ENCODE measurements around the gene RANBP17. TPM values are rescaled to one million over a fixed set of nuclear protein-coding genes. Genes with fewer than 3 reads are reported as not detected.

The RANBP17 gene
- total RNA-seq, 2 experiments from 2014 or later = not detected

DNA sequence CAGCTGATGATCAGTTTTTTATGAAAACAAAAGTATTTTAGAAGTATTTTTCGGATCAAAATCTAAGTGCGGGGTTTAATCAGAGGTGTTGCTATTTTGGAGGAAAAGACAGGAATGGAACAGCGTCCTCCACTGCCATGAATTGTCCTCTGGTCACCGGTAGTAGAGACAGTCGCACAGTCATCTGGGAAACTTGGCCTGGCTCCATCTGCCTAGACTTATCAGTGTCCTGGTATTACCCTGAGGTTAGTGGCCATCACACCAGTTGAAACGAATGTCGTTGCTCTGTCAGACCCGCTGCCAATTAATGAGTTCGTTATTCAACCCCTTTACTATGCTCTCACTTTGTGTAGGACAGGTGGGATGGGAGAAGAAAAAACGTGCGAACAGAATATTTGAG lies 455.4 kb downstream of the RANBP17 start:
- POLR2A ChIA-PET = no interaction called here
- no peak overlapping the region for H3K4me3 ChIP-seq (ENCODE audit: low read length)
- Mint-ChIP-seq H3K9me3 (no peaks in the 10 kb centered on the region), H3K4me3 (no peak overlapping the region), H3K27ac (no peak overlapping the region), H3K4me1 (ENCODE audit: low read depth) (peaks cover 13% of the 10 kb centered on the region), H3K27me3 (peaks cover 88% of the 10 kb centered on the region), H3K36me3 (ENCODE audit: low read depth) (no peaks in the 10 kb centered on the region)
- H3K27me3 ChIP-seq (ENCODE audit: control insufficient read depth in 1 of 2, insufficient read depth in 2 of 2, low read length in 2 of 2) = peaks cover 76 to 79% of the 10 kb centered on the region in 2 experiments
- no peak for ATAC-seq (ENCODE audit: poor library complexity)
- TF ChIP-seq CTCF (IDR thresholded peaks at IDR 0.05) = no peak
- no peak for DNase-seq
- intact Hi-C loops (cut with DNase I, micrococcal nuclease) = no loop called here
- peaks cover 30% of the 10 kb centered on the region for H3K4me1 ChIP-seq (ENCODE audit: insufficient read depth, low read length)
- no peaks in the 10 kb centered on the region for H3K36me3 ChIP-seq (ENCODE audit: insufficient read depth, low read length)
- H3K27ac ChIP-seq (ENCODE audit: low read depth in 1 of 2, low read length in 2 of 2) = no peak overlapping the region
- CTCF ChIA-PET = no interaction called here
- peaks cover 0 to 29% of the 10 kb centered on the region in 2 experiments for H3K9me3 ChIP-seq (ENCODE audit: control insufficient read depth in 1 of 2, insufficient read depth in 1 of 2, low read length in 2 of 2)

GRCh38 chr5:171318026-171318425 lies 456.2 kb downstream of the RANBP17 start:
- Mint-ChIP-seq H3K27ac (no peak overlapping the region), H3K4me1 (ENCODE audit: low read depth) (peaks cover 8% of the 10 kb centered on the region), H3K36me3 (ENCODE audit: low read depth) (no peaks in the 10 kb centered on the region), H3K9me3 (no peaks in the 10 kb centered on the region), H3K27me3 (peaks cover 88% of the 10 kb centered on the region), H3K4me3 (no peak overlapping the region)
- intact Hi-C loops (cut with DNase I, micrococcal nuclease) = no loop called here
- peaks cover 24% of the 10 kb centered on the region for H3K4me1 ChIP-seq (ENCODE audit: insufficient read depth, low read length)
- CTCF ChIA-PET = no interaction called here
- no peak overlapping the region for H3K4me3 ChIP-seq (ENCODE audit: low read length)
- H3K36me3 ChIP-seq (ENCODE audit: insufficient read depth, low read length) = no peaks in the 10 kb centered on the region
- H3K27me3 ChIP-seq (ENCODE audit: control insufficient read depth in 1 of 2, insufficient read depth in 2 of 2, low read length in 2 of 2) = peaks cover 70 to 80% of the 10 kb centered on the region in 2 experiments
- peaks cover 0 to 23% of the 10 kb centered on the region in 2 experiments for H3K9me3 ChIP-seq (ENCODE audit: control insufficient read depth in 1 of 2, insufficient read depth in 1 of 2, low read length in 2 of 2)
- no peak overlapping the region for H3K27ac ChIP-seq (ENCODE audit: low read depth in 1 of 2, low read length in 2 of 2)
- DNase-seq = no peak
- POLR2A ChIA-PET = no interaction called here
- no peak for TF ChIP-seq CTCF (IDR thresholded peaks at IDR 0.05)
- no peak for ATAC-seq (ENCODE audit: poor library complexity)

- Histone ChIP-seq H3K27me3 (ENCODE audit: control insufficient read depth in 1 of 2, insufficient read depth in 2 of 2, low read length in 2 of 2) (peaks cover 51 to 65% of the 10 kb centered on the region in 2 experiments), H3K4me3 (ENCODE audit: low read length) (no peak overlapping the region), H3K36me3 (ENCODE audit: insufficient read depth, low read length) (no peaks in the 10 kb centered on the region), H3K4me1 (ENCODE audit: insufficient read depth, low read length) (peaks cover 4% of the 10 kb centered on the region), H3K9me3 (ENCODE audit: control insufficient read depth in 1 of 2, insufficient read depth in 1 of 2, low read length in 2 of 2) (peaks cover 0 to 7% of the 10 kb centered on the region in 2 experiments), H3K27ac (ENCODE audit: low read depth in 1 of 2, low read length in 2 of 2) (no peak overlapping the region)
- no peak for ATAC-seq (ENCODE audit: poor library complexity)
- H3K4me1 Mint-ChIP-seq (ENCODE audit: low read depth) = no peaks in the 10 kb centered on the region
- intact Hi-C loops (cut with DNase I, micrococcal nuclease) = no loop called here
- H3K27me3 Mint-ChIP-seq = peaks cover 90% of the 10 kb centered on the region
- no peaks in the 10 kb centered on the region for H3K36me3 Mint-ChIP-seq (ENCODE audit: low read depth)
- TF ChIP-seq CTCF (IDR thresholded peaks at IDR 0.05) = no peak
- CTCF ChIA-PET = no interaction called here
- POLR2A ChIA-PET = no interaction called here
- no peaks in the 10 kb centered on the region for H3K9me3 Mint-ChIP-seq
- H3K4me3 Mint-ChIP-seq = no peak overlapping the region
- no peak overlapping the region for H3K27ac Mint-ChIP-seq
- DNase-seq = no peak
Measured at GRCh38 chr5:171321447-171321846, 459.6 kb downstream of the RANBP17 start.

All from CD4-positive, alpha-beta T cell (primary cell).